HG03064 (cell line): ENCODE results near the gene PKN1.
"Not testable (repeated sequence)": the region's sequence is repeated elsewhere in the genome, so short reads cannot be mapped to it uniquely, and the experiment has no call there.

Experiments
- ATAC-seq: cut with Tn5 transposase; IDR thresholded peaks from one replicate; pipeline ENCODE4 v1.9.1; 2021; ENCODE audit warnings: low read depth; ENCODE audit not compliant: unreplicated experiment

Gene PKN1

DNA sequence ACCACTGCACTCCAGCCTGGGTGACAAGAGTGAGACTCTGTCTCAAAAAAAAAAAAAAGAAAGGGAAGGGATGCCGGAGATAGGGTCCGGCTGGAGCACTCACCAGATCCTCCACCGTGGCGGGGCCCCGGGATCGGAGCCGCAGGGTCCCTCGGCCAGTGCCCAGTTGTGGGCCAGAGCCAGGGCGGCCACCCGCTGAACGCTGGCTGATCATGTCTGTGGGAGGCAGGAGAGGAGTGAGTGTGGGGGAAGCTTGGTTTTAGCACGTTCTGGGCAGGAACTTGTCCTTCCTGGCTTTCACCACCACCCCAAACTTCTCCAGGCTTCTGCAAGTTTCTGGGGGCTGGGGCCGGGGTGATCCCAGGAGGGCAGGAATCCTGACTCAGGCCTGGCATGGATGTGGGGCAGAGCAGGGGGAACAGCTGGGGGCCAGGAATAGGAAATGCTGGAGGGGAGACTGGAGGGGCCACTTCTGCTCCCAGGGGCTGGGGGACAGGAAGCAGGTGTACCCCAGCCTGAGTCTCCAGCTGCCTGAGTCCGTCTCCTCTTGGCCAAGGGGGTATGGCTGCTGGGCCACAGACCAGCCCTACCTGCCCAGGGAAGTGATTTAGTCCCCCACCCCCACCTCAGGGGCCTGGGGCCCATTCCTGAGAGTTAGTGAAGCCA is 46.3 kb downstream of the PKN1 start:
- no peak for ATAC-seq

GRCh38 chr19:14479975-14480699 is 47.0 kb downstream of the PKN1 start:
- no peak for ATAC-seq

- no peak for ATAC-seq
Observed at GRCh38 chr19:14480700-14481079, 47.6 kb downstream of the PKN1 start.

GRCh38 chr19:14482172-14482941 is 49.3 kb downstream of the PKN1 start:
- ATAC-seq = no peak

DNA sequence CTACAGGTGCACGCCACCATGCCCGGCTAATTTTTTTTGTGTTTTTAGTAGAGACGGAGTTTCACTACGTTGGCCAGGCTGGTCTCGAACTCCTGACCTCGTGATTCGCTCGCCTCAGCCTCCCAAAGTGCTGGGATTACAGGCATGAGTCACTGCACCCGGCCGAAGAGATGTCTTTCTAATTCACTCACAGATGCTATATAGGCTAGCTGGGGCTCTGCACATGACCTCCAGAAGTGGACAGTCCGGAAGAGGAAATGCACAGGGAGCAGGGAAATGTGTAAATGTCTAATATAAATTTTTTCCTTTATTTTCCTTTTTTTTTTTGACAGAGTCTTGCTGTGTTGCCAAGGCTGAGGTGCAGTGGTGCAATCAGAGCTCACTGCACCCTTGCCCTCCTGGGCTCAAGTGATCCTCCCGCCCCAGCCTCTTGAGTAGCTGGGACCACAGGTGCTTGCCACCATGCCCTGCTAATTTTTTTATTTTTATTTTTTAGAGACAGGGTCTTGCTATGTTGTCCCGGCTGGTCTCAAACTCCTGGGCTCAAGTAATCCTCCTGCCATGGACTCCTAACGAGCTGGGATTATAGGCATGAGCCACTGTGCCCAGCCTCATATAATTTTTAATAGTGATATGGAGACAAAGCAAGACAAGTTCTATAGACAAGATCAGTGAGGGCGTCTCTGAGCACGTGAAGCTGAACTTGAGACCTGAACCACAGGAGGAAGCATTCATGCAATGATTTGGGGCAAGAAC is 54.4 kb downstream of the PKN1 start:
- ATAC-seq = no peak

DNA sequence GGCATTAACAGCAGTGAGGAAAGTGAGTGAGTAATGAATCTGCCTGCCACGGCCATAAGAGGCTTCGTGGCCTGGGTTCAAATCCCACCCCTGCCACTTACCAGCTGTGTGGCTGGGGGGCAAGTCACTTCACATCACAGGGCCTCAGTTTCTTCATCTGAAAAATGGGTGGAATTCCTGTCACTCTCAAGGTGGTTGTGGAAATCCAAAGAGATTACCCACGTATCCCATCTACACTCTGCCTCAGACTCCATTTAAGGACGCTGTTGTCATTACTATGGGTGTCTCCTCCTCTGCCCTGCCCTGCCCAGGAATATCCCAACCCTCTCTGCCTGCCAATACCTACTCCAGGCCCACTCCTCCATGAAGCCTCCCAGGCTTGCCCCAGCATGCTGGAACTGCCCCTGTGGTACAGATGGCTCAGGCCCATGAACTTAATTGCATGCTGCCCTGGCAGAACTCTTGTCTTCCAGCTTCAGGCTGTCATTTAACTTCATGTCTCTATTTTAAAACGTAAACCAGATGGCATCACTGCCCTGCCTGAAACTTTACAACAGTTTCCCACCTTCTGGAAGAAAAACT is 59.7 kb downstream of the PKN1 start:
- no peak for ATAC-seq

- no peak for ATAC-seq
Observed at GRCh38 chr19:14494411-14494810, 61.3 kb downstream of the PKN1 start.

GRCh38 chr19:14494910-14495671 is 62.0 kb downstream of the PKN1 start:
- no peak for ATAC-seq

GRCh38 chr19:14495672-14496028 is 62.5 kb downstream of the PKN1 start:
- no peak for ATAC-seq

GRCh38 chr19:14496029-14496833 is 63.1 kb downstream of the PKN1 start, which contains the start of gene GIPC1:
GIPC1 (minus strand) TSS chr19:14496127; CDS start chr19:14482976, 13,151 bp downstream.
- no peak for ATAC-seq

DNA sequence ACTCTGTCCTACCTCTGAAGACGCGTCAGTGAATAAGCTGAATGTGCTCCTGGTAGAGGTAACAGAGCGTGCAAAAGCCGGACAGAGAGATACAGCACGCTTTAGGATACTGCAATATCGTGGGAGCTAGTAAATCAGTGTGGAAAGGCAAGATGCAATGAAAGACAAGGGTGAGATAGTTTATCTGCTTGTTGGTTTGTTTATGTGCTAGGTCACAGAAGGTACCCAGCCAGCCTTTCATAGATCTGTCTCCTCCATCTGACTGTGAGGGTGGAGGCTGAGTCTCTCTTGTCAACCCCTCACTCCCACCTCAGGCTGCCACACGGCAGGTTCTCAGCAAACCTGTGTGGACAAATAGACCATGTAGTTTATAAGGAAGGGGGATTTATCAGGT is 63.7 kb downstream of the PKN1 start:
- ATAC-seq = no peak

GRCh38 chr19:14497228-14497921 is 64.3 kb downstream of the PKN1 start:
- ATAC-seq = no peak

DNA sequence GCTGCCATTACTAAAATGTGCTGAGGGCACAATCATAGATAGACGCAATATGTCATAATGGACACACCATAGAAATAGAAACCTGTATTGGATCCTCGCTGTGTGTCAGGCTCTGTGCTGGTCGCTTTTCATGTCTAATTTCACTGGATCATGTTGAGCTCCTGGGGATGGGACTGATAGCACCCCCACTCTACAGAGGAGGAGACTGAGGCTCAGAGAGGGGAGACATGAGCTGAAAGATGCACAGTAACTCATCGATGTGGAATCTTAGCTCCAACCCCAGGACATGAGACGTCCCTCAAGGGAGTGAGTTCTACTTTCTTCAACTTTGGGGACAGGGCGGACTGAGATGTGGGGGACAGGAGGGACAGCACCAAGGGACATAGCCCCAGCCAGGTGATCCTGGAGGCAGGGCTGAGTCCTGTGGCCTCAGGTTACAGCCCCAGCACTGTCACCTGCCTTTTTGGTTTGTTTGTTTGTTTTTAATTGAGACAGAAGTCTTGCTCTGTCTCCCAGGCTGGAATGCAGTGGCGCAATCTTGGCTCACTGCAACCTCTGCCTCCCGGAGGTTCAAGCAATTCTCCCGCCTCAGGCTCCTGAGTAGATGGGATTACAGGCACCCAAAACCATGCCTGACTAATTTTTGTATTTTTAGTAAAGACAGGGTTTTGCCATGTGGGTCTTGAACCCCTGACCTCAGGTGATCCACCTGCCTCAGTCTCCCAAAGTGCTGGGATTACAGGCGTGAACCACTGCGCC is 69.4 kb downstream of the PKN1 start:
- ATAC-seq = no peak

DNA sequence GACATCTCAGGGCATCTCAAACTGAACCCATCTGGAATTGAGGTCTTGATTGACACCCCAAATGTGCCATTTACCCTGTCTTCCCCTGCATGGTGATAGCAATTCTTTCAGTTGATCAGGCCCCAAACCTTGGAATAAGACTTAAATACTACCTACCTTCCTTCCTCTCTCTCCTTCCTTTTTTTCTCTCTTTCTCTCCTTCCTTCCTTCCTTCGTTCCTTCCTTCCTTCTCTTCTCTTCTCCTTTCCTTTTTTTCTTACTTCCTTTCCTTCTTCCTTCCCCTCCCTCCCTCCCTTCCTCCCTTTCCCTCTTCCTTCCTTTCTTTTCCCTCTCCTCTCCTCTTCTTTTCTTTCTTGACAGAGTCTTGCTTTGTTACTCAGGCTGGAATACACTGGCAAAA is 70.2 kb downstream of the PKN1 start:
- ATAC-seq = no peak

- ATAC-seq = not testable (repeated sequence)
Observed at GRCh38 chr19:14504575-14504974, 71.5 kb downstream of the PKN1 start.

GRCh38 chr19:14505488-14506239 is 72.6 kb downstream of the PKN1 start:
- no peak for ATAC-seq
